Spleen (tissue), 7 donors: ENCODE data around the gene SLCO2A1.

Experiments
- POLR2A ChIP-seq, 3 donors: fragments of 450-650 bp; IDR thresholded peaks; one replicate each; pipeline ENCODE4 v1.5.1; 2017; ENCODE audit warnings: antibody characterized with exemption in 3 of 3, mild to moderate bottlenecking in 1 of 3
- TF ChIP-seq, protein P1 (sequence below), 11 experiments: fragments of 200-600 bp in 7 of 11; fragments of 450-650 bp in 4 of 11; sonication (generic) in 4 of 11; IDR thresholded peaks in 8 of 11; conservative IDR thresholded peaks in 3 of 11; 1 replicate in 7 of 11; 2 replicates in 4 of 11; pipeline versions ENCODE4 v1.4.0 to v1.8.0; 2016 to 2021; ENCODE audit warnings: antibody characterized with exemption in 11 of 11, inconsistent platforms in 4 of 11, mild to moderate bottlenecking in 1 of 11
- donor health status: DM: no; HTN: no; CAD: no; lungs with moderate emphysema.
- donor health status: DM: no; HTN: no; CAD: no.
- donor health status: DM: no; HTN: no; CAD: no.

- TF ChIP-seq, protein P1, sequence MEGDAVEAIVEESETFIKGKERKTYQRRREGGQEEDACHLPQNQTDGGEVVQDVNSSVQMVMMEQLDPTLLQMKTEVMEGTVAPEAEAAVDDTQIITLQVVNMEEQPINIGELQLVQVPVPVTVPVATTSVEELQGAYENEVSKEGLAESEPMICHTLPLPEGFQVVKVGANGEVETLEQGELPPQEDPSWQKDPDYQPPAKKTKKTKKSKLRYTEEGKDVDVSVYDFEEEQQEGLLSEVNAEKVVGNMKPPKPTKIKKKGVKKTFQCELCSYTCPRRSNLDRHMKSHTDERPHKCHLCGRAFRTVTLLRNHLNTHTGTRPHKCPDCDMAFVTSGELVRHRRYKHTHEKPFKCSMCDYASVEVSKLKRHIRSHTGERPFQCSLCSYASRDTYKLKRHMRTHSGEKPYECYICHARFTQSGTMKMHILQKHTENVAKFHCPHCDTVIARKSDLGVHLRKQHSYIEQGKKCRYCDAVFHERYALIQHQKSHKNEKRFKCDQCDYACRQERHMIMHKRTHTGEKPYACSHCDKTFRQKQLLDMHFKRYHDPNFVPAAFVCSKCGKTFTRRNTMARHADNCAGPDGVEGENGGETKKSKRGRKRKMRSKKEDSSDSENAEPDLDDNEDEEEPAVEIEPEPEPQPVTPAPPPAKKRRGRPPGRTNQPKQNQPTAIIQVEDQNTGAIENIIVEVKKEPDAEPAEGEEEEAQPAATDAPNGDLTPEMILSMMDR (IDR thresholded peaks at IDR 0.05 in 8 of 11, conservative IDR thresholded peaks at IDR 0.05 in 3 of 11) = no peak
- TF ChIP-seq POLR2A (IDR thresholded peaks at IDR 0.05) = no peak
Measured at GRCh38 chr3:133899311-133899710, 130.4 kb downstream of the SLCO2A1 start.
